ENCODE results near the gene DNAH6.
A peak's percentile ranks its signal among the peaks of the same experiment; 100 is the strongest.
"Not testable (repeated sequence)": the region's sequence is repeated elsewhere in the genome, so short reads cannot be mapped to it uniquely, and the experiment has no call there.

Gene DNAH6, protein sequence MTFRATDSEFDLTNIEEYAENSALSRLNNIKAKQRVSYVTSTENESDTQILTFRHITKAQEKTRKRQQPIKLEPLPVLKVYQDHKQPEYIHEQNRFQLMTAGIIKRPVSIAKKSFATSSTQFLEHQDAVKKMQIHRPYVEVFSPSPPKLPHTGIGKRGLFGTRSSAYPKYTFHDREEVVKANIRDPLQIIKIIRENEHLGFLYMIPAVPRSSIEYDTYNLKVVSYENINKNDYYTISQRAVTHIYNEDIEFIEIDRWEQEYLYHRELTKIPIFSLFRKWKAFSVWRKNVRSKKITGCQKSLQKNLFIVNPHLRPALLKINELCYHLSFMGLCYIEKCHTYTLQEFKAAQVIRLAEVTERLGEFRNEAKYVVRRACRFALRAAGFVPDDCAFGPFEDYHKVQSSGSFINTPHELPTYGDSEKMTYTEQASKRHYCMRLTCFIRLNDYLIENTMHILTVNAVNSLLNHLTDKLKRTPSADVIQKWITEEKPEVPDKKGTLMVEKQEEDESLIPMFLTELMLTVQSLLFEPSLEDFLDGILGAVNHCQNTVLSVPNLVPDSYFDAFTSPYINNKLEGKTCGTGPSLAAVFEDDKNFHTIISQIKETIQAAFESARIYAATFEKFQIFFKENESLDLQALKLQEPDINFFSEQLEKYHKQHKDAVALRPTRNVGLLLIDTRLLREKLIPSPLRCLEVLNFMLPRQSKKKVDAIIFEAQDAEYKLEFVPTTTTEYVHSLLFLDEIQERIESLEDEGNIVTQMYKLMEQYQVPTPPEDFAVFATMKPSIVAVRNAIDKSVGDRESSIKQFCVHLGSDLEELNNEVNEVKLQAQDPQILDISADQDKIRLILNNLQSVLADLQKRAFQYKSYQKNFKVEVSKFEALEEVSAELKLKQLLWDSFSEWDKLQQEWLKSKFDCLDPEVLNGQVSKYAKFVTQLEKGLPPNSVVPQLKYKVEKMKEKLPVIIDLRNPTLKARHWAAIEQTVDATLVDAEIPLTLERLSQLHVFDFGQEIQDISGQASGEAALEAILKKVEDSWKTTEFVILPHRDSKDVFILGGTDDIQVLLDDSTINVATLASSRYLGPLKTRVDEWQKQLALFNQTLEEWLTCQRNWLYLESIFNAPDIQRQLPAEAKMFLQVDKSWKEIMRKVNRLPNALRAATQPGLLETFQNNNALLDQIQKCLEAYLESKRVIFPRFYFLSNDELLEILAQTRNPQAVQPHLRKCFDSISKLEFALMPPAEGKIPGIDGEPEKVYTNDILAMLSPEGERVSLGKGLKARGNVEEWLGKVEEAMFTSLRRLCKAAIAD (N-terminal part only)

DNA sequence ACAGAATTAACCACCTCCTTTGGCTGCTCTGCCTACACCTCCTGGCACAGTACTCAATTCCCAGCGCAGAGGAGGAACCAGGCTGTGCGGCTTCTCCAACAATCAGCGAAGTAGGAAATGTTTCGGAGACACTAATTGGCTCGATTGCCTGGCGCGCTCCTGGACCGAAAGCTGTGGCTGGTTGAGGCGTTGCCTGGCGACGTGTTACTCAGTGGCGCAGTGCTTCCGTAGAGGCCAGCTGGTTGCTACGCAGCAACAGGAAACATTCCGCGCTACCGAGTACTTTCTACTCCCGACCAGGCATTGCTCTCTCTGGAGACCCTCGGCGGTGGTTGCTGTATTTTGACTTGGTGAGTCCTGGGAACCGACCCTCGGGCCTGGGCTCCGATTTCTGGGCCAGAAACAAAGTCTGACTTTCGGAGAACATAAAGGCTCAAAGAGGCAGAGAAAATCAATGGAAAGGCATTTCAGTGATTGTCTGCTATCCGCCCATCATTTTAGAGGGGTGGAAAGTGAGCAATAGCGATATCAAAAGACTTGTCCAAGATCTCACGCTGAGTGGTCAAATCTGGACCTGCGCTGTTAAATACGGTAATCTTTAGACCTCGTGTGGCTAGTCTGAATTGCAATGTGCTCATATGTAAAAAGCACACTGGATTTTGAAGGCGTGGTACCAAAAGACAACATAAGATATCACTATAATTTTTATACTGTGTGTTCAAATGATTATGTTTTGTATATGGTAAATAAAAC, at the start of gene DNAH6:
DNAH6 (plus strand) TSS at position 265 of the 753 bp plus-strand sequence. CDS start 1,329 bp downstream, outside the sequence.
- peak; percentile 75 to 91 (median 88) for DNase-seq

DNA sequence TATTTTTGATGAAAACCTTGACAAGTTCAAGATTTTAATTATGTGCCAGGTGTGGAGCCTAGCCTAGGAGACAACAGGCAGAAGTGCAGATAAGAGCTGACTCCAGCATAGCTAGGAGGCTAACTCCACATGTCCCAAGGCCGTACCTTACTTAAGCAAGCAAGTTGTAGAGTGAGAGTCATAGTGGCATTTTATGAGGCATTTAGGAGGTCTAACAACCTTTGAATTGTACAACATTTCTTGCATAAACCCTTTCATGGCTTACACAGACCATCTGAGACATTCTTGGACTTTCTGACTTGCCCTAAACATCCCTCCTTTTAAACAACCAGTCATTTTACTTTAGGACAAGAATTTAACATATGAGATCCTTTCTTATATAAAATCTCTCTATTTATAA, 48.9 kb upstream of the DNAH6 start:
- no peak for DNase-seq

DNA sequence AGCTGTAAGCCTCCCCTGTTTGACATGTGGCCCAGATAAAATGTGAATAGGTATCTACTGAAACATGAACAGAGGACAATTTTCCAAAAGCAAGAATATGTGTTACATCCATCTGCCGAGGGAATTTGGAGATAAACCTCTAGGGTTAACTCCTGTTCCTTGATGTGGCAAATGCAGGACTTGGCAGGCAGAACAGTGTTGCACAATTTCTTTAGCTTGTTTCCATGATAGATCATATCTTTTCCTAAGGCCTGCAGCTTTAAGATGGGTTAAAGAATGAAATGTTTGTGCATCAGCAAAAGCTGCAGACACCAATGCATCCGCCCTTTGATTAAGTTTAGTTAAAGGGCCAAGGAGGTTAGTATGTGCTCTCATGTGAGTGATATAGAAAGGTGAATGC, 43.9 kb upstream of the DNAH6 start:
- DNase-seq, result not testable (repeated sequence)

DNA sequence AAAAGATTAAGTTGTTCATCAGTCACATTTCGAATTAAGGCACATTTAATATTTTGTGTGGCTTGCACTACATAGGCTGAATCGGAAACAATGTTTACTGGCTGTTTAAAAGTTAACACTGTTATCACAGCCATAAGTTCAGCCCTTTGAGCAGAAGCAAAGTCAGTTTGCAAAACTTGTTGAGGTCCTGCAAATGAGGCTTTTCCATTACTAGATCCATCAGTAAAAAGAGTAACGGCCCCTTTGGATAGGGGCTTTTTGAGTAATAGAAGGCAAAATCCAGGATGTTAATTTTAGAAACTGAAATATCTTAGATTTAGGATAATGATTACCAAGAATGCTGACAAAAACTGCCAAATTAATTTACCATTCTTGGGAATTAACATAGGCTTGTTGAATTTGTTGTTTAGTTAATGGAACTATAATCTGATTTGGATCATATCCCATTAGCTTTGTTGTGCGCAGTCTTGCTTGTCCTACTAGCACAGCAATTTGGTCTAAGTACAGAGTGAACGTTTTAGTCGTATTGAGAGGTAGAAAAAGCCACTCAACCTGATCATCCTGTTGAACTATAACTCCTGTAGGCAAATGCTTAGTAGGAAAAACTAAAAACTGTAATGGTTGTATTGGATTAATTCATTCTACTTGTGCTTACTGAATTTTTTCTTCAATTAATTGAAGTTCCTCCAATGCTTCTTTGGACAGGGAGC, 43.3 kb upstream of the DNAH6 start:
- no peak for DNase-seq

DNA sequence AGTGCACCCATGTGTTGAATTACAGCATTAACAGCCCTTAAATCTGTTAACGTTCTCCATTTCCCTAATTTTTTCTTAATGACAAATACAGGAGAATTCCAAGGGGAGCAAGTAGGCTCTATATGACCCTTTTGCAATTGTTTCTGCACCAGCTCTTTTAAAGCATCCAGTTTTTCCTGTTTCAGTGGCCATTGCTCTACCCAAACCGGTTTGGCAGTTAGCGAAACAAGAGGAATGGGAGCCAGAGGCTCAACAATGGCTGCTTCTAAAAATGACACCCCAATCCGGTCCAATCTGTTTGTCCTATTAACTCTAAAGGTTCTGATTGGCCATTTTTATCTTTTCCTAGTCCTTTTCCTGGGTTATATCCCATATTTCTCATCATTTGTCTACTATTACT, 42.1 kb upstream of the DNAH6 start:
- no peak for DNase-seq

DNA sequence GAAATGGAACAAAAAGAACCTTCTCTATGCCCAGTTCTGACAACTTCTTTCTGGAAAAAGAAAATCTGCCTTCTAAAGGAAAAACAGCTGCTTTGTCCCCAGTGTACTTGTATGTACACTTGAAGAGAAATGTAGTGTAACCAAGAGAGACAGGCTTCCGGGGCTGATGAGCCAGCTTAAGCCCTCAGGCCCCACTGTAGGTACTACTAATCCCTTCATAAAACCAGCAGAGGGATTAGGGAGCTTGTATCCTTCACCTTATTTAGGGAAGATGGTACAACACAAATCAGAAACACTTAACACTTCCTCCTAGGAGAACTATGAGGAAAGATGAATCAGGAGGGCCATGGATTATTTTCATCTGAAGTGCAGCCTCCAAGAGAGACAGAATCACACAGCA, 38.4 kb upstream of the DNAH6 start:
- no peak for DNase-seq

DNA sequence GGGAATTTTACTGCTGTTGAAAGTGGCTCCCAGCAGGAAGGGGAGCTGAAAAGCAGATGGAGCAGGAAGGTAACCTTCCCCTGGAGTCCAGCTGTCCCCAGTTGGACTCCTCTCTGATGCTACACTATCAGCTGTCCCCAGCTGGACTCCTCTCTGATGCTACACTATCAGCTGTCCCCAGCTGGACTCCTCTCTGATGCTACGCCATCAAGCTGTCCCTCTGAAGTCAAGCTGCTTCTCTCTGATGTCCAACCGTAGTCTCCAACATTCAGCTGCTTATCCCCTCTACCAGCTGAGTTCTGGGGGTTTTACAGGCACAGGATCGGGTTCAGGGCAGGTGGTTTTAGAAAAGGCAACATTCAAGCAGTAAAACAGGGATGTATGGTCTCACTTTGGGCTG, 37.4 kb upstream of the DNAH6 start:
- no peak for DNase-seq

DNA sequence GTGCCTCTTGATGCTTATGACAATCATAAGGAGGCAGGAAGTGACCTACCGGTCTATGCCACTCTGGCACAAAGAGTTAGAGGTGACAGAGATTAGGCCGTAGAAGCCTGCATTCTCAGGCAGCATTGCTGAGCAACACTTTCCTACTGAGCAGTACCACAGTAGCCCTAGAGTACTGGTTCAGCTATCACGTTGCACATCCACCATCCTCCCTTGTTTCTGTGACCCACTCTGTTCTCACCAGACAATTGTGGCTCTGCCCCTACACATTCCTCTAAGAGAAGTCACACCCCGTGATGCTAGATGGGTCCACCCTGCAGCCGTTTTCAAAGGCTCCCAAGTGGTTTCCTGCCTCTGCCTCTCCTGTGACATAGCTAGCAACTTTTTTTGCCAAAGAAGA, 34.6 kb upstream of the DNAH6 start:
- peak in 2 of 6 experiments; percentile 31 to 59 for DNase-seq

DNA sequence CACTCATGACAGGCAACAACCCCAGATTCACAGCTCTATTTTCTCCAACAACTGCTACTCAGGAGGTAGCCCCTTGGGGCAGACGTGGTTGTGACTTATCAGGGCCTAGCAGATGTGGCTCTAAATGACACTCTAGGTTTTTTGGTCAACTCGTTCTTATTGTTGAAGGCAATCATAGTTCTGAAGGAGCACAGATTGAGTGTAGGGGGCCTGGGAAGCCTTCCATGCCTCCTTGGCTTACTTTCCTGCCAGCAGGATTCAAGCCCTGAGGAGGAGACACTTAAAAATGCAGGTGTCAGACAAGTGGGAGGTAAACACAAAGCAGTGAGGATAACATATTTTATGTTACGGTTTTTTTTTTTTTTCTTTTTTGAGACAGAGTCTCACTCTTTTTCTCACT, 33.7 kb upstream of the DNAH6 start:
- no peak for DNase-seq

DNA sequence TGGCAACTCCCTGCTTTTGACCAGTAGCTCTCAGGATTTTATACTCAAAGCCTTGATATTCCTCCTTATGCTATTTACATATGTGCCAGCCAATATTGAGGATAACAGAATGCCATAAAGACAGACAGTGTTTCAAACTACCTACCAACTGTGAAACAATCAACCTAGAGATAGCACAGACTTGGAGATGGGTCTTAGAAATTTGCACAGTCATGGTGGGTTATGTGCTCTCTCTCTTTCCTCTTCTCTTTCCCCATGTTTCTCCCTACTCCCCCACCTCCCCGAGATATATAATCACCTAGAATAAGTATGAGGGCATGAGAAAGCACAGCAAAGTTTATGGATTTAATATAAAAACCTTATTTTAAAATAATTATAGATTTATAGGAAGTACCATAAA, 33.0 kb upstream of the DNAH6 start:
- no peak for DNase-seq

DNA sequence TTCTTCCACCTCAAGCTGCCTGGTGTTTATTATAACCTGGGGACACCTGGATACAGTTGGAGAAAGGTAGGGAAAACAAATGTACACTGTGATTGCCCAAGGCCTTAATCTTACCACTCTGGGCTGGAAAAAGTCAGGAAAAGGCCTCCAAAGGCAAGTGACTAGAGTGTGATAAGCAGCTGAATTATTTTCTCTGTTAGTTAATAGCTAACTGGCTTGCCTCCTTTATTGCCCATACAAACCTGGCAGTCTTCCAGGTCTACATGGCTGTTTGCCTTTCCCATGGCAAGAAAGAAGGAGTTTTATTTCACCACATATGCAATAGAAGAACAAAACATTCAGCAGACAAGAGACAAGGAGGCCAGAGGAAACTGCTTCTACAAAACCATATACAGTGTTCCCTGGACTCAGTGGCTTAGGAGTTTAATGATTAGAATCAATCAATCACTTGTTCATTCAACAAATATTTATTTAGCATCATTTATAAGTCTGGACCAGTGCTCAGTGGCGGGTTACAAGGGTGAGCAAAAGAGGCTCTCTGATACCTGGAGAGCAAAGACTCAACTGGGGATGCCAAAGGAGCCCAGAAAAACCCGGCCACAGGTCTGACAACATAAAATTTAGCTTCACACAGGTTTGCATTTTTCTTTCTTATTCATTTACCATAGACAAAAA, 29.7 kb upstream of the DNAH6 start:
- no peak for DNase-seq

DNA sequence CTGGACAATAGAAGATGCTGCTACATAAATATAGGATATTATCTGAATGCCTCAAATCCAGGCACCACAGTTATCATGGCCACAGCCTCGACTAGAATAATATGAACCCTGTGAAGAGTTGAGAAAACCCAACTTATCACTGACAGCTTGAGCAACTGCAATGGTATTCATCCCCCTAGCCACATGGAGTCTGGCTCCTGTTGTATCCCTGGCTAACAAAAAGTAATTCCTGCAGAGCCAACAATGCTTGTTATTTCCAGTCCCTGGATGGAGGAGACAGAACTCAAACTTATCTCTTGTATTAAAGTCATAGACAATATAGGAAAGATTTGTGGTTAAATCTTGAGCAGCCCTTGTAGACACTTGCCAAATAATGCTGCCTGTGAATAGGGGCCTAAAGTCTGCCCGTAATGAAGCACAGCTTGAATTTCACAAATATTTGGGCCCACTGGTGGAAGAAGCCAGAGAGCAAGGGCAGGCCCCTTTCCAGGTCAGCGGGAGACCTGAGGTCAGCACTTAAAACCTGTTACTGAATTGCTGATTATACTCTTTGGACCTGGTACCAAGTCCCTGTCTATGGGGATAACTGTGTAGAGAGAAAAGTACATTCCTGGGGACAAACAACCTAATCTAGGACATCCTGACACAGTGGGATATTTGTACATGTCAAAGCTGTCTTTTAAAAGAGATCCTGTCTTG, 28.9 kb upstream of the DNAH6 start:
- no peak for DNase-seq

DNA sequence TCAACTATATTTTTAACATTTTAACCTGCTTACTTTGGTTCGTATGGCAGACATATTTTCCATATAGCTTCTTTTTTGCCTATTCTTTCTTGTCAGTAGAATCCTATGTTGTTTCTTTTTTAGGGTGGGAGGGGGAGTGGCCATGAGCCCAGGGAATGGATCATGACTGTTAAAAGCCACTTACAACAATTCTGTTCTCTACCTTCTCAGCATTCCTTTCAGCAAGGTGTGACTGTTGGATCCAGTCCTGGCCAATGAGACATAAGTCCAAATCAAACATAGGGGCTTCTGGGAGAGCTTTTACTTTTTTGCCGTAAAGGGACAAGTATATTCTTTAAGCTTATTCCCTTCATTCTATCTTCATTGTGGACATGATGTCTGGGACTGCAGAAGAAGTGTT, 25.0 kb upstream of the DNAH6 start:
- DNase-seq, result no peak

DNA sequence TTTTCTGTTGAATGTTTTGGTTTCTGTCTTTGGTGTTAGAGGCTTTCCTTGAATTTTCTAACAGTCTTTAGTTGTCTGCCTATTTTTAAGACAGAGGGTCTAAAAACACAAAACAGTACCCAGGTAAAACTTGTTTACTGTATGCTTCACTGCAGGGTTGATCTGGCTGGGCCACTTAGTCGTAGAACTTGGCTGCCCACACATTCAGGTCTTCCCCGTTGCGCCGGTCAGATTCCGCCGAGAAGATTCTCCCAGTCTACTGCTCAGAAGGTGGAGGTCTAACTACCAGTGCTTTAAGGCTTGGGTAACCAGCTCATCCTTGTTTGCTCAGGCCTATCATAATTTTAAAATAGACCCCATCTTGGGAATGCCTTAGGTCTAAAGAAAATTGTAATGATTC, 24.6 kb upstream of the DNAH6 start:
- DNase-seq, result no peak

DNA sequence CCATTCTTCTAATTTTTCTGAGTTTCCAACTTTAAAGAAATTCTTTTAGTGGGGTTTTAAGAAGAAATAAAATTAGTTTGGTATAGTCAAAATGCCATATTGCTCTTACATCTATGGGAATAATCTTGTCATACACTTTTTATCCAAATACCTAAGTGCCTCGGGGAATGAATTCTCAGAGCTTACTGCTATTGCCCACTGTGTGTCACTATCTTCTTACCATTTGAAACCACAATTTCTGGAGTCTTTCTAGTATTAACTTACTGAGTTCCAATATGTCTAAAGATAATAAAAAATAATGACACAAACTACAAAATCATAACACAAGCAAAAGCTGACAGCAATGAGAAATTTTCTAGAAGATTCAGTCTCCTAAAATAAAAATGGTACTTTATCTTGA, 23.7 kb upstream of the DNAH6 start:
- peak in 1 of 6 experiments; percentile 2 for DNase-seq

DNA sequence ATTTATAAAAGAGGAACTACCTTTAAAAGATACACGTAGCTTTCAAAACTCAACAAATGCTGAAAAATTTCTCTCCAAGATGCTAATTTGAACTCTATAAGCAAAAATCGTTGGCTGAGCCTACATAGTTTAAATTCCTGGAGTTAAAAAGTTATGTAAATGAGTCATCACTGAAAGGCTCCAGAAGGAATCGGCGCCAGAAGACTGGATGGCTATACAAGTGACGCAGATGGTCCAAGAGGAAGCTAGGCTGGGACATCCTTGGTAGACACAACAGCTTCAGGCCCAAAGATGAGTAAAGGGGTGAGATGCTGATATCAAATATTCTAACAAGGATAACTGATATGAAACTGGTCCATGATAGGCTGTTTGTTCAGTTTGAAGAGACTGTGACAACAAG, 22.8 kb upstream of the DNAH6 start:
- DNase-seq, result no peak

DNA sequence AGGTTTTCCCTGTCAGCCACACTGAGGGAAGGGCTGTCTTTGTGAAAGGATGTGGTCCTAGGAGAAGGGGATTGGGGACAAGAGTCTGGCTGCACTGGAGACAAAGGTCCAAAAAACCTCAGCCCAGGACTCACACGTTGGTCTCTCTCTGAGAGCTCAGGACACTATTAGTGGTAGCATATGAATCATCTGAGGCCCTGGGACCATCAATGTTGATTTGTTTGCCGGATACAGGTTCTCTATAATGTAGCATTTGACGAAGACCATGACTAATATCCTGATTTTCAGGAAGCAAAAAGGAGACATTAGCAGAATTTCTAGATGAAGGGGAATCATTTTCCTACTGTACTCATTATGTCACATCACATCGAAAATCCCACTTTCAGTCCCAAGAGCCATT, 22.2 kb upstream of the DNAH6 start:
- DNase-seq, result no peak

DNA sequence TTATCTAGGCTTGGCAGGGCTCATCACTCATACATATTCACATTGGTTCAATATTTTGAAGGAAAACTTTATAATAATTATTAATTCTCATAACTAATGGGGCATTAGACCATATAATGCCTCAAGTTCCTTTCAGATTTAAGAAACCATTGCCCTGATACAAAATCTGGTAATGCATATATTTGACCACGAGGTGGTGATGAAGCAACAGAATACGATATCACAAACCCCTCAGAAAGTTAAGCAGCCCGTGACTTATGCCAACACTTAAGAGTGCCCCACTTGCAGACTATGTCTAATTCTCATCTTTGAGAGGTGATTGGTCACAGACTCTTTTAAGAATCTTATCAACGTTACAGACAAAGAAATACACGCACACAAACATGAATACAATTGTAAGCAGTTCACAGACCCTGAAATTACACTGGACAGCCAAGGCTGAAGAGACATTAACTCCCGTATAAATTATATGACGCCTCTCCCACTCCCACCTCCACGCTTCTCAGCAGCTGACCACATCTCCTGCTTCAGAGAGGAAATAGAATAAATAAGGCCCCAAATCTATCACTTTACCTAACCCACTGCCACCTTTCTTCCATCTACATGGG, 20.7 kb upstream of the DNAH6 start:
- peak in 5 of 6 experiments; percentile 23 to 81 (median 43) for DNase-seq

DNA sequence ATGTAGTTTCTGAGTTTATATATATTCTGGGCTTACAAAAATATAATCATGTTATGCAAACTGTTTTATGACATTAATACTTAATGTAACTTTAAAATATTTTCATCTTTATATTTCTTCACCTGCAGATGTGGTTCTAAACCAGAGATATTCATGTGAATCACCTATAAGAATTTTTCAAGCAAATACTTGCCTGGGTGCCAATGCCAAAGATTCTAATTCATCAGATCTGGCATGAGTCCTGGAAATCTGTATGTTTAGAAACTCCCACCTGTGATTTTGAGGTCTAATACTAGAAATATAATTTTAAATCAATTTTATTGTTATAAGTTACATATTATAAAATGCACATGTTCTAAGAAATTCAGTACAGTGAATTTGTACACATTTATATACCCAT, 19.9 kb upstream of the DNAH6 start:
- no peak for DNase-seq

DNA sequence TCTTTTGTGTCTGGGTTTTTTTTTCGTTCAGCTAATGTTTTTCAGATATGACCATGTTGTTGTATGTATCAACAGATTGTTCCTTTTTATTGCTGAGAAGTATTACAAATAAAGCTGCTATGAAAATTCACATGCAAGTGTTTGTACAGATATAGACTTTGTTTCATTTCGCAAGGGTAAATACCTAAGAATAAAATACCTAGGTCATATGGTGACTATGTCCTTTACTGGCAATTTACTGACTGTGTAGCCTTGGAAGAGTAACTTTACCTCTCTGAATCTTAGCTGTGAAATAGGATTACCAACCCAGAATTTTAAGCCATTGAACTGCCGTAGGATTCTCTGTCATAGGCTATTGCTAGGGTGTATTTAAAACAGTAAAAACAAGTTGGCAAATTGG, 19.0 kb upstream of the DNAH6 start:
- DNase-seq, result no peak

Measured in stimulated activated naive CD4-positive, alpha-beta T cell (primary cell).